Measurements from ENCODE around the gene NPEPL1.

The NPEPL1 gene

DNA sequence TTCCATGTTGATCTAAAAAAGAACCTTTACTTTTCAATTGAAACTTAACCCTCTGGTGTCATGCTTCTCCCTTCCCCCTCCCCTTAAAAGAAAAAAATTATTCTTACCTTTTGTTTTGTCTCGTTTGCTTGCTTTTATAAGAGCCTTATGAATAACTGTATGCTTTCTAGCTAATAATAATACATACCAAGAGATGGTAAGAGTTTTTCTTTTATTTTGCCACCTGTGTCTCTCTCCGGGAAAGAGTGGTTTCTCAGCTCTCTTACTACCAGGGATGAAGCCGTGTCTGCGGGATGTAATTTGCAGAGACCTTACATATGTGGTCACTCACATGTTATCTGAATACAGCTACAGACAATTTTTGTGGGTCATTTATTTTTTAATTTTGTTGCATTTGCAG lies 33.8 kb upstream of the NPEPL1 start:
- no peak for DNase-seq

- DNase-seq = no peak
Measured at GRCh38 chr20:58659841-58660240, 32.8 kb upstream of the NPEPL1 start.

- no peak for DNase-seq
Measured at GRCh38 chr20:58660855-58661597, 31.6 kb upstream of the NPEPL1 start.

DNA sequence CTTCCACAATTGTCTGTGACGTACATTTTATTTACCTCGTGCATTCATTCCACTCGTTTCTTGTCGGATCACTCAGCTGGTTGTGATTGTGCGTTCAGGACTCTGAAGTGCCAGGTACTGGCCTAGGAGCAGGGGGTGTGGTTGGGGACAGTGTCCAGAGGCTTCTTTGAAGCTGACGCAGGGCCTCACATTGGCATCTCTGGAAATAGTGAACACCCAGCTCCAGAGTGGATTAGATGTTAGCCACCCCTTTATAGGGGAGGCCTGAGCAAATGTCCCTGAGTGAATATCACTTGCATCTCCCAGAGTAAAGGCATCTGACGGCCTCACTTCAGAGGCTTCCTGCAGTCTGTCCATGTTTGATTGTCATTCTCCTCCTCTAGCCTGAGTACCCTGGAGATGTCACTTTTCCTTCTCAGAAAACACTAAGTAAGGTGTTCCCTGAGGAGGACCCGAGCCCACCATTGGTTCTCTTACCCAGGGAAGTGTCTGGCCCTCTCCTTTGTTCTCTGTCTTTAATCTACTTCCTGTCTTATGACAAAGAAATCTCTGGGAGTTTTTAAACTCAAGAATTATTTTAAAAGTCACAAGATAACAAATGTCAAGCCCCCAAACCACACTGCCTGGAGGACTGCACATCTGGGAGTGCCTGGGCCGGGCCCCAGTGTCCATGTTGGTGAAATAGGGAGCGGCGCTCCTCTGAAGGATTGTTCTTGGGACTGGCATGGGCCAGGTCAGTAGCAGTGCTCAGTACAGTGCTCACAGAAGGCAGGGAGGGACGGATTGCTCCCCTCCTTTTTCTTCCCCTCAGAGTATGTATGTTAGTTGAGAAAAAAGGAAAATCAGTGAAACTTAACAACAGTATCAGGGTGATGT lies 30.8 kb upstream of the NPEPL1 start:
- DNase-seq = no peak

DNA sequence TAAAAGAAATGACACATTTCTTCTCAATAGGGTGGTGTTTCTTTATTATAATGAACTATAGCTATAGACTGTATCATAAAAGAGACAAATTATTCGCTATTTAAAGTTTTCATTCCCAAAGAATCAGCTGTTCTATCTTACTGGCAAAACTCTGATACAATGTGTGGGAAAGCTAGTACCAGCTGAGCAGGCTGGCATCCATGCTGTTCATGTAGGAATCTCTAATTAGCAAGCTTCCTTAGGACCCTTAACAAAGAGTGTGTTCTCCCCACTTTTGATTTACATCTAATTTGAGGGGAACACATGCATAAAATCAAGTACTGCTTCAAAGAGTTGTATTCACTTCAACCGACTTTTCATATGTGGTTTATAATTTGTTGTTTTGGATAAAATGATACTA lies 28.3 kb upstream of the NPEPL1 start:
- no peak for DNase-seq

- DNase-seq = no peak
Measured at GRCh38 chr20:58664883-58665282, 27.7 kb upstream of the NPEPL1 start.

DNA sequence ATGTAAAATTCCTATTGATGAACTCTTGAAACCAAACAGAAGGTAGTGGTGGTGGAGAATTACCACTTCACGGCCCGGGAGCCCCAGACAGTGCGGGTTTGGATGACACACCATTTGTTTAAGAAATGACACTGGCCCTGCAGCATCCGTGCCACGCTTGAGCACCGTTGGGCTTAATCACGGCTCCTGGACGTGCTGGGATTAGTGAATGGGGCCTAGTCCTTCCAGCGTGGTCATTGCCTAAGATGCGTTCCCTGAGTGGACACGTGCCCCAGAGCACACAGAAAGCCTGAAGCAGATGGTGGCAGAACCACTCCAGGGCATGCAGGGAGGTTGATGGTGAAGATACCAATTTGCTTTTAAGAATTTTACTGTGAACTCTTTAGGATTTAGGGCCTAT lies 27.0 kb upstream of the NPEPL1 start:
- no peak for DNase-seq

DNA sequence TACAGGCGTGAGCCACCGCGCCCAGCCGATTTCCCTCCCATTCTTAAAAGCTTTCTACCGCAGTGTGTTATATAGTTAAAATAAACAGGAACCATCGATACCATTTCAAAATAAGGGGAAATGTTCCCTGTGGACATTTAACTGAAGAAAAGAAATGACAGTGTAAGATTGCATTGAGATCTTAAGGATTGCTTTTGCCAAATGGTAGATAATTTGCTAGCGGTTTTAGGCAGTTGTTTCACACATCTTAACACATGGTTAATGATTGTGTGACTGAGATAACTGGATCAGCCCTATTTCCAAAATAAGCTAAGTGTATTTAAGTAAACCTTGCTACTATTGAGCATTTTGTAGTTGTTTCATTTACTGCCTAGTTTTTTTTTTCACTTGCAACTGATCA lies 25.9 kb upstream of the NPEPL1 start:
- no peak for DNase-seq

GRCh38 chr20:58667975-58668374 lies 24.6 kb upstream of the NPEPL1 start:
- DNase-seq = no peak

DNA sequence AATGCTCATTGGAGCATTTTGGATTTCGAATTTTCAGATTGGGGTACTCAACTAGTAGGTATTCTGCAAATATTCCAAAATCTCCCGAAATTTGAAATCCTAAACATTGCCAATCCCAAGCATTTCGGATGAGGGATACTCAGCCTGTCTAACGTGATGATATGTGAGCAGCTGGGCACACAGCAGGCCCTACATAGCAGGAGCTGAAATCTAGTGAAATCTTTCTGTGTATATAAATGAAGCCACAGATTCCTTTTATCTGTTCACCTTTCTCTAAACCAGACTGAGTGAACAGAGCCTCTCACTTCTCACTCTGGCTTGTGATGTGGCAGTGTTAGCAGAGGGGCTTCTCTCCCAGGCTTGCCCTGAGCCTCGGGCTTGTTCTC lies 23.7 kb upstream of the NPEPL1 start:
- DNase-seq = no peak

DNA sequence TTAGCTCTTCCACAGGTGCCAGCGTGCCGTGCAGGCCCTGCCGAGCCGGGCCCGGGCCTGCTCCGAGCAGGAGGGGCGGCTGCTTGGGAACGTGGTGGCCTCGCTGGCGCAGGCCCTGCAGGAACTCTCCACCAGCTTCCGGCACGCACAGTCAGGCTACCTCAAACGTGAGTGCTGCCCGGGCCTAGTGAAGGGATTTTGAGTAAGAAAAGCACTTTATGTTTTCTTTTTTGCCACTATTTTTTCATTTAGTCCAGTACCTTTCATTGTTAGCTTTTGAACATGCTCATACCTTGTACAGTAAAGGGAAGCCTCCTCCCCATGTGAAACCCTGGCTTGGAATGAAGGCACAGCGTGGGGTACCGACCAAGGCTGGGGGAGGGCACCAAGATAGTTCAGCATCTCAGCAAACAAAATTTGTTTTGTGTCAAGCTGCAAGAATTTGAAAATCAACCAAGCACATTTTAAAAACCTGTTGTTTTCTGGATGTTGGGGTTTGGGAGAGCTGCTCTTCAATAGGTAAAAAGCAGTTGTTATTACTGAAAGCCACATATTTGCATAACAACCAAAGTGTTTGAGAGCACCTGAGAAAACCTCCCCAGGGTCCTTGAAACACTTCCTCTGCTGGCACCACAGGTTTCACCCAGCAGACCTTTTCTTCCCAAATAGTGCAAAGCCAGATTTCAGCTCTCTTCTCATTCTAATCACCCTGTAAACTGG lies 23.2 kb upstream of the NPEPL1 start:
- no peak for DNase-seq

DNA sequence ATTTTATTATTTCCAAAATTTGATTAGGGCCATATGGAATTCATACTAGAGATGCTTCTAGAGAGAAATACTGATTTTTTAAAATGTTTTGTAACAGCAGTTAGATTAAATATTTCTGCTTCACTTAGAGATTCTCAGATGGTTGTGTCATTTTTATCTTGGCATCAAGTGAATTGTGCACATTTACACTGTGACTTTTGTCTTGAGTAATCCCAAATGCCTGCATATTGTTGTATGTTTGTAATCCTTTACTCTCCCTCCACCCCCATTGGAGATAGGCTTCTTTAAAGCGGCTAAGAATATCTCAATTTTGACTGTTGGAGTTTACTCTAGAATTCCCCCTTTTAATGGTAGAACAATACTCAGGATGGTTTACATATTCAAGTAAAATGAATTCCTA lies 22.5 kb upstream of the NPEPL1 start:
- DNase-seq = no peak

GRCh38 chr20:58670659-58671058 lies 21.9 kb upstream of the NPEPL1 start:
- DNase-seq = no peak

DNA sequence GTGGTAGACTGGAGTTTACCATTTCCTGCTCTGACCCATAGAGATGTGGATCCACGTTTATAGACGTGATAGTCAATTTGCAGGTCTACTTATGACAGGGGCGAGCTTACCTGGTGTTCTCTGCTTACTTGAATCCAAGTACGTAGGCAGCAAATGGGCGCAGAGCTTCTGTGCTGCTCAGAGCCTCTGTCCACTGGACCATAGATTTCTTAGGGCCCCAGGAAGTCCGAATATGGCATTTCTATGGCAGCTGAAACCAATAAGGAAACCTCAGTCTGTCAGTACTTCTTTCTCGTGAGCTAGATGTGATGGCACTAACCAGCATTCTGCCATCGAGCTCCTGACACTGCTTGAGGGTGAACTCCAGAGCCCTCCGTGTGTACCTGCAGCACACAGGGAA lies 19.5 kb upstream of the NPEPL1 start:
- DNase-seq = no peak

DNA sequence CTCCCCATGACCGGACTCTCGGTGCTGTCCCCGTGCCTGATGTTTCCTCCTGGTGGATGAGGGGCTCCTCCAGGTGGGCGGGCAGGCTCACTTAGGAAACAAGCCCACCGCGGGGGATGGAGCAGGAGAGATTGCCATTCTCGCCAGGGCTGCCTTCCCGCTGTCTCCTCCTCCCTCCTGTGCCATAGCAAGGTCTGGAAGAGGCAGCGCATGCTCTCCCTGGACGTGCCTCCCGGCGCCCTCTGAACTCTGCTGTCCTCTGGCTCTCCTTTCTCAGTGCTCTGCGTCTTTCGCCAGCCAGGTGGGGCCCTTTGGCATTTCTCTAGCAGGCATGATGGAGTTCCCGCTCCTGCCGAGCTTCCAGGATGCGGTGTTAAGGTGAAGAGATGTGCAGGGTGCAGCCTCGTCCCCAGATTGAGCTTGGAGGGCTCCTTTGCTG lies 17.4 kb upstream of the NPEPL1 start:
- DNase-seq = no peak

GRCh38 chr20:58675641-58676040 lies 17.0 kb upstream of the NPEPL1 start:
- no peak for DNase-seq

GRCh38 chr20:58676161-58676560 lies 16.4 kb upstream of the NPEPL1 start:
- no peak for DNase-seq

GRCh38 chr20:58677079-58677604 lies 15.5 kb upstream of the NPEPL1 start:
- DNase-seq = no peak

DNA sequence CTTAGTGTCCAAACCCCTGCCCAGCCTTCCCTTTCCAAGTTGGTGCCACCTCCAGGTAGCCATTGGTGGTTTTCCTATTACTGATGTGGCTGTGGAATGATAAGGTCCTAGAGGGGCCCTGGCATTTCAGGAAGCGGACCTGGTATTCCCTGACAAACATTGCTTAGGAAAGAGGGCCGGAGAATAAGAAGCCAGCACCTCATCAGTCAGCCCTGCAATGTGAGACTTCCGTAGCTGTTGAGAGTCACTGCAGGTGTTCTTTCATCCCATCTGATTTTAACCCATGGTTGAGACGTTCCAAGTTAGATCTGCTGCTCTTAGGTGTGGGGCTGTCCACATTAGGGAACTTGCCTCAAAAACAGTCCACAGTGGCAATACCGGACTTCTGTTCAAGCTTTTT lies 14.8 kb upstream of the NPEPL1 start:
- no peak for DNase-seq

- DNase-seq = no peak
Measured at GRCh38 chr20:58678806-58679205, 13.8 kb upstream of the NPEPL1 start.

DNA sequence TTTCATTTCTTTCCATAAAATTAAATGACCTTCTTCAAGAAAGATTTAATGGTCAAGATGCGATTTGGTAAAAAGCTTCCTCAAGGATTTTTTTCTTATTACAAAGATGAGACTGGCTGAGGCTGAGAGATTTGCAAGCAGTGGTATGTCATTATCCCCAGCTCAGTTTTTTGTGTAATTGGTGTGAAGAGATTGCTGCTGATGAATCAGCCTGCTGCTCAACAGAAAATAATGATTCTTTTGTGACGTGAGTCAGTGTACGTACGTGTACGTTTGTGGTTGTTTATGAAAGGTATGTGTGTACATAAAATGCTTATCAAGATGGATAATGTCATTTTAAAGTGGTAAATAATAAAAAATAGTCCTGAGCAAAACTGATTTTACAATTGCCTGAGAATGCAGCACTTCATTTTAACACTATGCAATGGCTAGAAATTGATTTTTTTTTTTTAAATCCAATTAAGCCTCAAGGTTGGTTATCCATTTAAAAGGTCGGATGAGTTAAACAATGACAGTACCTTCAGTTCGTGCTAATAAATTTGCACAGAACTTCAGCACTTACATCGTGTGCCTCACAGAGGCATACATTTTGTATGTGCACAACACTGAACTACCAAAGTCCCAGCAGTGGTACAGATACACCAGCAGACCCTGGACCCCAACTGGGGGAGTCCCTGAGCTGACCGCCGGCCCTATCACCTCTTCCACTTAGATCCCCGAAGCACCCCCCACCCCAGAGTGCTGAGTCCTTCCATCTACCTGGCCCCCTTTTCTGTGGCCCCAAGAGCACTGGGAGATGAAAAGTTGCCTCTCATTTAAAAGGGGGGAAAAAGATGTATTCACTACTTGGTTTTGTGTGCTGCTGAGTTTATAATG lies 9.7 kb upstream of the NPEPL1 start:
- DNase-seq = no peak

- DNase-seq = no peak
Measured at GRCh38 chr20:58684291-58684690, 8.3 kb upstream of the NPEPL1 start.
